HG03565 (cell line): ENCODE data around the gene LDB2.

Experiments used
- ATAC-seq: cut with Tn5 transposase; IDR thresholded peaks from one replicate; pipeline ENCODE4 v1.9.1; 2021; ENCODE audit warnings: mild to moderate bottlenecking, moderate library complexity; ENCODE audit not compliant: unreplicated experiment

LDB2 gene

GRCh38 chr4:16809064-16809463 is 89.4 kb downstream of the LDB2 start:
- no peak for ATAC-seq

GRCh38 chr4:16807355-16807754 is 91.1 kb downstream of the LDB2 start:
- ATAC-seq: no peak

GRCh38 chr4:16804581-16804980 is 93.9 kb downstream of the LDB2 start:
- no peak for ATAC-seq

- no peak for ATAC-seq
These were observed 96.4 kb downstream of the LDB2 start for GRCh38 chr4:16802044-16802443.

GRCh38 chr4:16801356-16801755 is 97.1 kb downstream of the LDB2 start:
- no peak for ATAC-seq

- no peak for ATAC-seq
These were observed 103.5 kb downstream of the LDB2 start for GRCh38 chr4:16794816-16795445.

- no peak for ATAC-seq
These were observed 107.0 kb downstream of the LDB2 start for GRCh38 chr4:16791460-16791859.

- no peak for ATAC-seq
These were observed 107.9 kb downstream of the LDB2 start for GRCh38 chr4:16790508-16790907.

GRCh38 chr4:16788868-16789267 is 109.6 kb downstream of the LDB2 start:
- no peak for ATAC-seq

GRCh38 chr4:16785793-16786527 is 112.5 kb downstream of the LDB2 start:
- ATAC-seq: no peak

GRCh38 chr4:16783119-16783518 is 115.3 kb downstream of the LDB2 start:
- no peak for ATAC-seq

GRCh38 chr4:16779028-16779675 is 119.3 kb downstream of the LDB2 start:
- no peak for ATAC-seq

- ATAC-seq: no peak
These were observed 120.7 kb downstream of the LDB2 start for GRCh38 chr4:16777726-16778125.

GRCh38 chr4:16775411-16776154 is 122.9 kb downstream of the LDB2 start:
- ATAC-seq: no peak

- no peak for ATAC-seq
These were observed 126.0 kb downstream of the LDB2 start for GRCh38 chr4:16772366-16772850.

GRCh38 chr4:16770710-16771285 is 127.6 kb downstream of the LDB2 start:
- ATAC-seq: no peak

- ATAC-seq: no peak
These were observed 130.6 kb downstream of the LDB2 start for GRCh38 chr4:16767861-16768260.

- no peak for ATAC-seq
These were observed 131.2 kb downstream of the LDB2 start for GRCh38 chr4:16767251-16767650.

- ATAC-seq: no peak
These were observed 132.9 kb downstream of the LDB2 start for GRCh38 chr4:16765546-16765945.

- ATAC-seq: no peak
These were observed 133.8 kb downstream of the LDB2 start for GRCh38 chr4:16764622-16765021.
